ENCODE data around the gene ADRB2.

- TF ChIP-seq CTCF (IDR thresholded peaks at IDR 0.05) (no peak), EP300 (IDR thresholded peaks at IDR 0.05; ENCODE audit: low read depth) (no peak)
Observed at GRCh38 chr5:148864113-148864841, 37.9 kb downstream of the ADRB2 start.
